ENCODE data around the gene LTA4H.

The LTA4H gene

DNA sequence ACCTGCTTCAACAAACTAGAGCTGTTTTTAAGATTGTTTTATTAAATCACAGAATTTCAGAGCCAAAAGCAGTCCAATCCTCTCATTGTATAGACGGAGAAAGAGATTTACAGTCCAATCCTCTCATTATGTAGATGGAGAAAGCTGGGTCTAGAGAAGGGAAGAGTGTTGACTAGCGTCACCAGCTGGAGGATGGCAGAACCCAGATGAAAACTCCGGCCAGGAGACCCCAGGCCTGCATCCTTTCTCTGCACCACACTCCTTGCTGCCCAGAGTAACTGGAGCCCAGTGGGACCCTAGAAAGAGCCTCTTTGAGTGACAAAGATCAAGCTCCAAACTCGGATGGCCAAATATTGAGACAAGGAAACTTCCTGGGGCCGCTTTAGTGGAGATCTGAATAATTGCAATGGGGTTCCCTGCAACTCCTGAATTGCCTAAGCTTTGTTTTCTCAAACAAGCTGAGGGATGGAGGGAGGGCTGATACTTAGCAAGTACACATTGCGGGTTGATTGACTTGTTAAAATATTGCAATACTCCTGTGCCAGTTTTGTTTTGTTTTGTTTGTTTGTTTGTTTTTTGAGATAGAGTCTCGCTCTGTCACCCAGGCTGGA is 79.7 kb downstream of the LTA4H start:
- Histone ChIP-seq H3K36me3 (ENCODE audit: insufficient read depth, low read length) (no peaks in the 10 kb centered on the region), H3K79me2 (ENCODE audit: control insufficient read depth, insufficient read depth, low read length, unreplicated experiment) (no peaks in the 10 kb centered on the region), H3K27me3 (ENCODE audit: insufficient read depth, low read length) (peaks cover 20% of the 10 kb centered on the region), H3K27ac (ENCODE audit: low read depth, low read length) (no peak overlapping the region), H3K4me3 (ENCODE audit: low read depth, low read length) (no peak overlapping the region), H3K4me1 (ENCODE audit: control insufficient read depth, insufficient read depth, low read length, unreplicated experiment) (no peaks in the 10 kb centered on the region), H2AFZ (ENCODE audit: low read length, unreplicated experiment) (no peak overlapping the region)

- Histone ChIP-seq H3K36me3 (ENCODE audit: insufficient read depth, low read length) (no peaks in the 10 kb centered on the region), H3K27me3 (ENCODE audit: insufficient read depth, low read length) (peaks cover 36% of the 10 kb centered on the region), H3K27ac (ENCODE audit: low read depth, low read length) (no peak overlapping the region), H3K4me3 (ENCODE audit: low read depth, low read length) (no peak overlapping the region), H2AFZ (ENCODE audit: low read length, unreplicated experiment) (no peak overlapping the region), H3K79me2 (ENCODE audit: control insufficient read depth, insufficient read depth, low read length, unreplicated experiment) (no peaks in the 10 kb centered on the region), H3K4me1 (ENCODE audit: control insufficient read depth, insufficient read depth, low read length, unreplicated experiment) (no peaks in the 10 kb centered on the region)
Observed at GRCh38 chr12:95953000-95953399, 82.4 kb downstream of the LTA4H start.

- peaks cover 36% of the 10 kb centered on the region for H3K27me3 ChIP-seq (ENCODE audit: insufficient read depth, low read length)
- no peaks in the 10 kb centered on the region for H3K79me2 ChIP-seq (ENCODE audit: control insufficient read depth, insufficient read depth, low read length, unreplicated experiment)
- no peak overlapping the region for H3K27ac ChIP-seq (ENCODE audit: low read depth, low read length)
- no peaks in the 10 kb centered on the region for H3K4me1 ChIP-seq (ENCODE audit: control insufficient read depth, insufficient read depth, low read length, unreplicated experiment)
- no peak overlapping the region for H3K4me3 ChIP-seq (ENCODE audit: low read depth, low read length)
- H3K36me3 ChIP-seq (ENCODE audit: insufficient read depth, low read length): no peaks in the 10 kb centered on the region
- no peak overlapping the region for H2AFZ ChIP-seq (ENCODE audit: low read length, unreplicated experiment)
Observed at GRCh38 chr12:95951515-95951914, 83.9 kb downstream of the LTA4H start.
